ENCODE measurements around the gene KANSL2. TPM values are rescaled to one million over a fixed set of nuclear protein-coding genes. Genes with fewer than 3 reads are reported as not detected.
"Not testable (repeated sequence)": the region's sequence is repeated elsewhere in the genome, so short reads cannot be mapped to it uniquely, and the experiment has no call there.

Gene KANSL2
- total and polyA plus RNA-seq, 2 of the 13 experiments (the other 11 are each of a cell fraction or from before 2014, with no cell fraction given) = 24.1 to 41.3 TPM

GRCh38 chr12:48651681-48652080 is 30.4 kb downstream of the KANSL2 start:
- no peaks in the 10 kb centered on the region for H3K9me3 ChIP-seq (ENCODE audit: low read length)
- H2AFZ ChIP-seq (ENCODE audit: low read length) = no peak overlapping the region
- POLR2A ChIA-PET = no interaction called here
- FAIRE-seq (no peak), ATAC-seq (no peak), DNase-seq (ENCODE audit: low spot score) (no peak)
- H3K36me3 ChIP-seq (replicated peaks in 1 of 2; ENCODE audit: control insufficient read depth in 1 of 2, insufficient read depth in 2 of 2, low read length in 2 of 2) = peaks cover 10 to 35% of the 10 kb centered on the region in 2 experiments; a peak in 4 of 5 replicates
- CTCF ChIA-PET (ENCODE audit: low intra/inter-chr PET ratio, low total read pairs) = no interaction called here
- in situ Hi-C loops (cut with HindIII; ENCODE audit: extremely low pct_ligation_motif_present, low pct_unique_long_range_greater_than_20kb) = no loop called here
- no peak overlapping the region for H3K4me2 ChIP-seq (ENCODE audit: low read depth, low read length)
- no TSS peak for BruUV-seq (replicated peaks)
- H3K4me1 ChIP-seq (ENCODE audit: insufficient read depth, low read length) = no peaks in the 10 kb centered on the region
- no peak overlapping the region for H3K27ac ChIP-seq (ENCODE audit: extremely low read length, insufficient read depth, low read length)
- 95% methylated on average over 4 of the region's 4 CpGs for WGBS (ENCODE audit: low lambda C conversion rate)
- intact Hi-C loops (cut with micrococcal nuclease; ENCODE audit: unreplicated experiment) = no loop called here
- H3K4me3 ChIP-seq (replicated peaks in 1 of 3; ENCODE audit: insufficient read depth in 1 of 3, low read depth in 2 of 3, low read length in 3 of 3) = no peak overlapping the region
- H3K27me3 ChIP-seq (ENCODE audit: control insufficient read depth in 1 of 2, insufficient read depth in 2 of 2, low read length in 2 of 2) = no peaks in the 10 kb centered on the region
- no peak overlapping the region for H3K9ac ChIP-seq (ENCODE audit: insufficient read depth, low read depth, low read length)
- no peaks in the 10 kb centered on the region for H4K20me1 ChIP-seq (ENCODE audit: insufficient read depth, low read length)
- peak; percentile 10 to 56; a peak in 1 of 4 replicates for TF ChIP-seq MAFK (conservative IDR thresholded peaks at IDR 0.05 in 1 of 2, IDR thresholded peaks at IDR 0.05 in 1 of 2; ENCODE audit: low read length in 2 of 2)
- TF ChIP-seq TERF1 (CRISPR knock-in tag; IDR thresholded peaks at IDR 0.05) = no peak
- no peak for TF ChIP-seq HDAC1 (CRISPR knock-in tag; IDR thresholded peaks at IDR 0.05)
- no peak for TF ChIP-seq ZNF3 (CRISPR knock-in tag; IDR thresholded peaks at IDR 0.05)
- no peak for TF ChIP-seq GTF3A (CRISPR knock-in tag; conservative IDR thresholded peaks at IDR 0.05)
- no peak for TF ChIP-seq ZNF34 (CRISPR knock-in tag; IDR thresholded peaks at IDR 0.05; ENCODE audit: borderline replicate concordance)
- no peak for TF ChIP-seq ZSCAN22 (CRISPR knock-in tag; IDR thresholded peaks at IDR 0.05)
- TF ChIP-seq MAFF (IDR thresholded peaks at IDR 0.05; ENCODE audit: low read depth, low read length) = peak; percentile 40
- no peak for TF ChIP-seq MXI1 (IDR thresholded peaks at IDR 0.05; ENCODE audit: borderline replicate concordance, low read depth, low read length)
- TF ChIP-seq ZNF775 (CRISPR knock-in tag; IDR thresholded peaks at IDR 0.05; ENCODE audit: borderline replicate concordance) = no peak
- no peaks in the 10 kb centered on the region for H3K79me2 ChIP-seq (ENCODE audit: insufficient read depth, low read length)

GRCh38 chr12:48645354-48645753 is 36.7 kb downstream of the KANSL2 start:
- H4K20me1 ChIP-seq (ENCODE audit: insufficient read depth, low read length); DNase-seq (ENCODE audit: low spot score); H3K27ac ChIP-seq (ENCODE audit: extremely low read length, insufficient read depth, low read length); POLR2A ChIA-PET; H3K9me3 ChIP-seq (ENCODE audit: low read length); in situ Hi-C loops (cut with HindIII; ENCODE audit: extremely low pct_ligation_motif_present, low pct_unique_long_range_greater_than_20kb); H3K4me1 ChIP-seq (ENCODE audit: insufficient read depth, low read length); intact Hi-C loops (cut with micrococcal nuclease; ENCODE audit: unreplicated experiment); H3K4me3 ChIP-seq (replicated peaks in 1 of 3; ENCODE audit: insufficient read depth in 1 of 3, low read depth in 2 of 3, low read length in 3 of 3); H3K9ac ChIP-seq (ENCODE audit: insufficient read depth, low read depth, low read length); CTCF ChIA-PET (ENCODE audit: low intra/inter-chr PET ratio, low total read pairs); ATAC-seq; BruUV-seq (replicated peaks); H3K4me2 ChIP-seq (ENCODE audit: low read depth, low read length); H3K36me3 ChIP-seq (replicated peaks in 1 of 2; ENCODE audit: control insufficient read depth in 1 of 2, insufficient read depth in 2 of 2, low read length in 2 of 2); FAIRE-seq; H3K27me3 ChIP-seq (ENCODE audit: control insufficient read depth in 1 of 2, insufficient read depth in 2 of 2, low read length in 2 of 2); H3K79me2 ChIP-seq (ENCODE audit: insufficient read depth, low read length); H2AFZ ChIP-seq (ENCODE audit: low read length): not testable (repeated sequence)
- WGBS (ENCODE audit: low lambda C conversion rate) = 95% methylated on average over 8 of the region's 8 CpGs
